Loucy (cell line): ENCODE measurements around the gene TTLL12.

Experiments used
- H2AFZ ChIP-seq: fragments of 200-600 bp; sonication (generic); 2 replicates; pipeline ENCODE4 v1.6.0; 2016; ENCODE audit warnings: antibody characterized with exemption, mild to moderate bottlenecking, low read length, moderate library complexity
- H3F3A ChIP-seq: fragments of 200-600 bp; 2 replicates; pipeline ENCODE4 v1.6.0; 2016; ENCODE audit warnings: antibody characterized with exemption, low read depth, mild to moderate bottlenecking
- H3K27me3 ChIP-seq: fragments of 200-600 bp; sonication (generic); 2 replicates; pipeline ENCODE4 v1.6.1; 2014; ENCODE audit warnings: low read length, mild to moderate bottlenecking; ENCODE audit not compliant: insufficient read depth, poor library complexity, severe bottlenecking
- H3K36me3 ChIP-seq: fragments of 200-600 bp; sonication (generic); 2 replicates; pipeline ENCODE4 v1.6.1; 2016; ENCODE audit warnings: low read length; ENCODE audit not compliant: insufficient read depth
- H3K4me1 ChIP-seq: fragments of 200-600 bp; sonication (generic); 2 replicates; pipeline ENCODE4 v1.5.1; 2014; ENCODE audit warnings: low read length, mild to moderate bottlenecking; ENCODE audit not compliant: insufficient read depth, poor library complexity, severe bottlenecking
- H3K4me2 ChIP-seq: fragments of 200-600 bp; sonication (generic); 2 replicates; pipeline ENCODE4 v1.6.0; 2014; ENCODE audit warnings: antibody characterized with exemption, low read length, low read depth, mild to moderate bottlenecking; ENCODE audit not compliant: poor library complexity, severe bottlenecking
- H3K4me3 ChIP-seq: fragments of 200-600 bp; sonication (generic); 2 replicates; pipeline ENCODE4 v1.5.1; 2014; ENCODE audit warnings: low read length, mild to moderate bottlenecking, mixed read lengths; ENCODE audit not compliant: poor library complexity, severe bottlenecking
- H3K79me2 ChIP-seq: fragments of 200-600 bp; sonication (generic); 2 replicates; pipeline ENCODE4 v1.6.1; 2014; ENCODE audit warnings: low read length; ENCODE audit not compliant: insufficient read depth
- H3K9ac ChIP-seq: fragments of 200-600 bp; sonication (generic); 2 replicates; pipeline ENCODE4 v1.6.0; 2014; ENCODE audit warnings: mild to moderate bottlenecking, low read depth, low read length, moderate library complexity; ENCODE audit not compliant: poor library complexity, severe bottlenecking
- H3K9me2 ChIP-seq: fragments of 200-600 bp; sonication (generic); replicated peaks from 2 replicates; pipeline ENCODE4 v1.6.1; 2016; ENCODE audit warnings: low read depth, low read length, mixed read lengths
- H3K9me3 ChIP-seq: fragments of 200-600 bp; sonication (generic); 2 replicates; pipeline ENCODE4 v1.6.1; 2014; ENCODE audit warnings: mild to moderate bottlenecking, antibody characterized with exemption, low read length, low read depth; ENCODE audit not compliant: insufficient read depth
- H4K20me1 ChIP-seq: fragments of 200-600 bp; sonication (generic); 2 replicates; pipeline ENCODE4 v1.6.0; 2014; ENCODE audit warnings: antibody characterized with exemption, low read length, mild to moderate bottlenecking; ENCODE audit not compliant: insufficient read depth, poor library complexity, severe bottlenecking
- CTCF ChIP-seq: fragments of 200-600 bp; sonication (generic); conservative IDR thresholded peaks from 2 replicates; pipeline ENCODE4 v1.5.1; 2014; ENCODE audit warnings: mild to moderate bottlenecking, antibody characterized with exemption, low read length
- EZH2phosphoT487 ChIP-seq: fragments of 200-600 bp; IDR thresholded peaks from 2 replicates; pipeline ENCODE4 v1.6.1; 2018; ENCODE audit warnings: antibody characterized with exemption, mild to moderate bottlenecking, moderate library complexity, borderline replicate concordance

Gene TTLL12

GRCh38 chr22:43233529-43233928, 46.6 kb upstream of the TTLL12 start:
- Histone ChIP-seq H3K79me2 (no peaks in the 10 kb centered on the region), H3K27me3 (no peaks in the 10 kb centered on the region), H4K20me1 (no peaks in the 10 kb centered on the region), H3K9me2 (no peaks in the 10 kb centered on the region), H3K9ac (no peak overlapping the region), H3F3A (no peaks in the 10 kb centered on the region), H3K4me3 (no peak overlapping the region), H3K36me3 (no peaks in the 10 kb centered on the region), H3K4me2 (no peak overlapping the region), H3K4me1 (peaks cover 20% of the 10 kb centered on the region), H2AFZ (no peak overlapping the region), H3K9me3 (no peaks in the 10 kb centered on the region)
- TF ChIP-seq EZH2phosphoT487 (no peak), CTCF (no peak)

GRCh38 chr22:43232445-43232844, 45.5 kb upstream of the TTLL12 start:
- Histone ChIP-seq H3K4me3 (no peak overlapping the region), H3K9me3 (no peaks in the 10 kb centered on the region), H3F3A (no peaks in the 10 kb centered on the region), H3K4me1 (peaks cover 10% of the 10 kb centered on the region), H3K27me3 (no peaks in the 10 kb centered on the region), H3K36me3 (no peaks in the 10 kb centered on the region), H3K9ac (no peak overlapping the region), H4K20me1 (no peaks in the 10 kb centered on the region), H3K4me2 (no peak overlapping the region), H3K79me2 (no peaks in the 10 kb centered on the region), H2AFZ (no peak overlapping the region), H3K9me2 (no peaks in the 10 kb centered on the region)
- TF ChIP-seq EZH2phosphoT487 (no peak), CTCF (no peak)

- Histone ChIP-seq H3K4me3 (no peak overlapping the region), H3K9ac (no peak overlapping the region), H3K4me2 (no peak overlapping the region), H3K9me2 (no peaks in the 10 kb centered on the region), H3K27me3 (no peaks in the 10 kb centered on the region), H3K79me2 (no peaks in the 10 kb centered on the region), H2AFZ (no peak overlapping the region), H3K4me1 (peaks cover 6% of the 10 kb centered on the region), H4K20me1 (no peaks in the 10 kb centered on the region), H3K36me3 (no peaks in the 10 kb centered on the region), H3F3A (no peaks in the 10 kb centered on the region), H3K9me3 (no peaks in the 10 kb centered on the region)
- TF ChIP-seq CTCF (no peak), EZH2phosphoT487 (no peak)
Observed at GRCh38 chr22:43231724-43232034, 44.7 kb upstream of the TTLL12 start.
